ENCODE results near the gene IDH3A. TPM values are rescaled to one million over a fixed set of nuclear protein-coding genes. Genes with fewer than 3 reads are reported as not detected.

IDH3A gene
- total and polyA plus RNA-seq, 5 donors = 193 to 523 (median 447) TPM

GRCh38 chr15:78203346-78204225 lies 54.4 kb downstream of the IDH3A start:
- Histone ChIP-seq H3K27ac (ENCODE audit: low read length) (peak overlapping the region; percentile 90), H3K9me3 (ENCODE audit: control insufficient read depth, low read length) (no peaks in the 10 kb centered on the region), H3K4me1 (ENCODE audit: control insufficient read depth, insufficient read depth, low read length) (peaks cover 24% of the 10 kb centered on the region), H3K27me3 (ENCODE audit: control insufficient read depth, insufficient read depth) (no peaks in the 10 kb centered on the region), H3K4me3 (ENCODE audit: low read length) (no peak overlapping the region)
- intact Hi-C loops (cut with DNase I) = no loop called here
- DNase-seq (peak; percentile 54 to 85 (median 84)), ATAC-seq (peak; percentile 66 to 77)
- 62% methylated on average over 14 of the region's 14 CpGs for WGBS

GRCh38 chr15:78204351-78205309 lies 55.5 kb downstream of the IDH3A start:
- DNase-seq = peak; percentile 70 to 78 (median 76)
- Histone ChIP-seq H3K4me3 (ENCODE audit: low read length) (no peak overlapping the region), H3K27ac (ENCODE audit: low read length) (peak overlapping the region; percentile 90), H3K9me3 (ENCODE audit: control insufficient read depth, low read length) (no peaks in the 10 kb centered on the region), H3K4me1 (ENCODE audit: control insufficient read depth, insufficient read depth, low read length) (peaks cover 24% of the 10 kb centered on the region), H3K27me3 (ENCODE audit: control insufficient read depth, insufficient read depth) (no peaks in the 10 kb centered on the region)
- peak; percentile 65 to 66 for ATAC-seq
- intact Hi-C loops (cut with DNase I) = no loop called here
- 58% methylated on average over 17 of the region's 17 CpGs for WGBS

- peak overlapping the region; percentile 6 for H3K27ac ChIP-seq (ENCODE audit: low read length)
- H3K27me3 ChIP-seq (ENCODE audit: control insufficient read depth, insufficient read depth) = no peaks in the 10 kb centered on the region
- no peak overlapping the region for H3K4me3 ChIP-seq (ENCODE audit: low read length)
- H3K4me1 ChIP-seq (ENCODE audit: control insufficient read depth, insufficient read depth, low read length) = peaks cover 24% of the 10 kb centered on the region
- H3K9me3 ChIP-seq (ENCODE audit: control insufficient read depth, low read length) = no peaks in the 10 kb centered on the region
- ATAC-seq = no peak
- 51% methylated on average over 1 of the region's 1 CpG for WGBS
- intact Hi-C loops (cut with DNase I) = no loop called here
- no peak for DNase-seq
Observed at GRCh38 chr15:78205337-78205736, 56.2 kb downstream of the IDH3A start.

GRCh38 chr15:78205856-78206255 lies 56.7 kb downstream of the IDH3A start:
- H3K4me3 ChIP-seq (ENCODE audit: low read length) = no peak overlapping the region
- intact Hi-C loops (cut with DNase I) = no loop called here
- WGBS = 95% methylated on average over 10 of the region's 10 CpGs
- H3K9me3 ChIP-seq (ENCODE audit: control insufficient read depth, low read length) = no peaks in the 10 kb centered on the region
- ATAC-seq = no peak
- DNase-seq = no peak
- H3K4me1 ChIP-seq (ENCODE audit: control insufficient read depth, insufficient read depth, low read length) = peaks cover 24% of the 10 kb centered on the region
- no peak overlapping the region for H3K27ac ChIP-seq (ENCODE audit: low read length)
- no peaks in the 10 kb centered on the region for H3K27me3 ChIP-seq (ENCODE audit: control insufficient read depth, insufficient read depth)

- no peaks in the 10 kb centered on the region for H3K9me3 ChIP-seq (ENCODE audit: control insufficient read depth, low read length)
- ATAC-seq = no peak
- no peak overlapping the region for H3K4me3 ChIP-seq (ENCODE audit: low read length)
- H3K27ac ChIP-seq (ENCODE audit: low read length) = peak overlapping the region; percentile 16
- DNase-seq = no peak
- H3K27me3 ChIP-seq (ENCODE audit: control insufficient read depth, insufficient read depth) = no peaks in the 10 kb centered on the region
- peaks cover 24% of the 10 kb centered on the region for H3K4me1 ChIP-seq (ENCODE audit: control insufficient read depth, insufficient read depth, low read length)
- intact Hi-C loops (cut with DNase I) = no loop called here
- 59% methylated on average over 12 of the region's 12 CpGs for WGBS
Observed at GRCh38 chr15:78206326-78207109, 57.4 kb downstream of the IDH3A start.

GRCh38 chr15:78207110-78207458 lies 57.9 kb downstream of the IDH3A start:
- DNase-seq = no peak
- Histone ChIP-seq H3K4me3 (ENCODE audit: low read length) (no peak overlapping the region), H3K27me3 (ENCODE audit: control insufficient read depth, insufficient read depth) (no peaks in the 10 kb centered on the region), H3K4me1 (ENCODE audit: control insufficient read depth, insufficient read depth, low read length) (peaks cover 27% of the 10 kb centered on the region), H3K27ac (ENCODE audit: low read length) (peak overlapping the region; percentile 16), H3K9me3 (ENCODE audit: control insufficient read depth, low read length) (no peaks in the 10 kb centered on the region)
- intact Hi-C loops (cut with DNase I) = no loop called here
- WGBS = 51% methylated on average over 5 of the region's 5 CpGs
- ATAC-seq = no peak

GRCh38 chr15:78207641-78208340 lies 58.6 kb downstream of the IDH3A start:
- no peak overlapping the region for H3K4me3 ChIP-seq (ENCODE audit: low read length)
- ATAC-seq = no peak
- H3K4me1 ChIP-seq (ENCODE audit: control insufficient read depth, insufficient read depth, low read length) = peaks cover 32% of the 10 kb centered on the region
- H3K27ac ChIP-seq (ENCODE audit: low read length) = no peak overlapping the region
- intact Hi-C loops (cut with DNase I) = no loop called here
- H3K27me3 ChIP-seq (ENCODE audit: control insufficient read depth, insufficient read depth) = no peaks in the 10 kb centered on the region
- WGBS = 93% methylated on average over 8 of the region's 8 CpGs
- no peak for DNase-seq
- H3K9me3 ChIP-seq (ENCODE audit: control insufficient read depth, low read length) = no peaks in the 10 kb centered on the region

- H3K4me3 ChIP-seq (ENCODE audit: low read length) = no peak overlapping the region
- DNase-seq (no peak), ATAC-seq (no peak)
- H3K27me3 ChIP-seq (ENCODE audit: control insufficient read depth, insufficient read depth) = no peaks in the 10 kb centered on the region
- intact Hi-C loops (cut with DNase I) = no loop called here
- no peaks in the 10 kb centered on the region for H3K9me3 ChIP-seq (ENCODE audit: control insufficient read depth, low read length)
- WGBS = 91% methylated on average over 8 of the region's 8 CpGs
- H3K4me1 ChIP-seq (ENCODE audit: control insufficient read depth, insufficient read depth, low read length) = peaks cover 32% of the 10 kb centered on the region
- no peak overlapping the region for H3K27ac ChIP-seq (ENCODE audit: low read length)
Observed at GRCh38 chr15:78208341-78208844, 59.2 kb downstream of the IDH3A start.

GRCh38 chr15:78208887-78209645 lies 59.9 kb downstream of the IDH3A start:
- no peak overlapping the region for H3K4me3 ChIP-seq (ENCODE audit: low read length)
- DNase-seq (peak in 1 of 3 donors; percentile 60), ATAC-seq (no peak)
- H3K27ac ChIP-seq (ENCODE audit: low read length) = peak overlapping the region; percentile 84
- H3K27me3 ChIP-seq (ENCODE audit: control insufficient read depth, insufficient read depth) = no peaks in the 10 kb centered on the region
- 87% methylated on average over 20 of the region's 20 CpGs for WGBS
- intact Hi-C loops (cut with DNase I) = no loop called here
- peaks cover 30% of the 10 kb centered on the region for H3K4me1 ChIP-seq (ENCODE audit: control insufficient read depth, insufficient read depth, low read length)
- no peaks in the 10 kb centered on the region for H3K9me3 ChIP-seq (ENCODE audit: control insufficient read depth, low read length)
